H1 (cell line): ENCODE measurements around the gene RPL32. TPM values are rescaled to one million over a fixed set of nuclear protein-coding genes. Genes with fewer than 3 reads are reported as not detected.

Experiments
- ASH2L ChIP-seq: fragments of 200-600, 300-600 bp; sonication (generic); IDR thresholded peaks from one replicate; pipeline ENCODE4 v1.7.1; 2017; ENCODE audit warnings: low read length
- CTBP2 ChIP-seq: IDR thresholded peaks from 2 replicates; pipeline ENCODE4 v1.7.0; 2011; ENCODE audit warnings: borderline replicate concordance, mild to moderate bottlenecking, moderate library complexity, mixed read lengths, low read length; ENCODE audit not compliant: insufficient read depth, insufficient read length
- SIX5 ChIP-seq: IDR thresholded peaks from 2 replicates; pipeline ENCODE4 v1.6.1; 2011; ENCODE audit warnings: mild to moderate bottlenecking, low read depth, low read length
- TAF1 ChIP-seq: IDR thresholded peaks from 2 replicates; pipeline ENCODE4 v1.6.1; 2011; ENCODE audit warnings: mild to moderate bottlenecking, low read depth, low read length
- TCF12 ChIP-seq: IDR thresholded peaks from 2 replicates; pipeline ENCODE4 v1.6.1; 2011; ENCODE audit warnings: low read depth, mild to moderate bottlenecking, low read length
- polyA plus RNA-seq, 7 experiments: library from polyadenylated mRNA; depleted of rRNA in 3 of 7; stranded (reverse) in 5 of 7; unstranded in 2 of 7; fragments of >200 nt in 5 of 7; fragments of 200-250 nt in 2 of 7; gene quantifications; 1 replicate in 5 of 7; 2 replicates in 1 of 7; 4 replicates in 1 of 7; pipeline versions ENCODE4 v1.2.1 to v1.2.3, GENCODE V29; 2011 to 2013; ENCODE audit warnings: missing spikeins in 2 of 7, mixed read lengths in 2 of 7
- total RNA-seq: library from RNA; stranded (reverse); fragmentation: NEBNext Ultra II Directional; extraction: Animal tissue kit (Norgen Biotek cat#: 25700); gene quantifications from 2 replicates; pipeline ENCODE4 v1.2.1, GENCODE V29; 2021
- TF ChIP-seq, protein P1 (sequence below): fragments of 300-600 bp; sonication (generic); IDR thresholded peaks from 2 replicates; pipeline ENCODE4 v1.7.1; 2012; ENCODE audit warnings: low read length, moderate library complexity, mild to moderate bottlenecking, inconsistent platforms; ENCODE audit not compliant: insufficient replicate concordance
- TF ChIP-seq, protein P2 (sequence below), 3 experiments: IDR thresholded peaks; 1 replicate in 2 of 3; 2 replicates in 1 of 3; pipeline versions ENCODE4 v1.5.1 to v1.6.1; 2011; ENCODE audit warnings: low read length in 3 of 3, mild to moderate bottlenecking in 3 of 3, inconsistent platforms in 2 of 3, low read depth in 1 of 3, moderate library complexity in 1 of 3; ENCODE audit not compliant: insufficient read depth in 1 of 3; ENCODE audit errors: control extremely low read depth in 1 of 3

Gene RPL32
- total and polyA plus RNA-seq, 2 of the 8 experiments (the other 6 are each of a cell fraction or from before 2014, with no cell fraction given), result 1,443 to 2,043 TPM

DNA sequence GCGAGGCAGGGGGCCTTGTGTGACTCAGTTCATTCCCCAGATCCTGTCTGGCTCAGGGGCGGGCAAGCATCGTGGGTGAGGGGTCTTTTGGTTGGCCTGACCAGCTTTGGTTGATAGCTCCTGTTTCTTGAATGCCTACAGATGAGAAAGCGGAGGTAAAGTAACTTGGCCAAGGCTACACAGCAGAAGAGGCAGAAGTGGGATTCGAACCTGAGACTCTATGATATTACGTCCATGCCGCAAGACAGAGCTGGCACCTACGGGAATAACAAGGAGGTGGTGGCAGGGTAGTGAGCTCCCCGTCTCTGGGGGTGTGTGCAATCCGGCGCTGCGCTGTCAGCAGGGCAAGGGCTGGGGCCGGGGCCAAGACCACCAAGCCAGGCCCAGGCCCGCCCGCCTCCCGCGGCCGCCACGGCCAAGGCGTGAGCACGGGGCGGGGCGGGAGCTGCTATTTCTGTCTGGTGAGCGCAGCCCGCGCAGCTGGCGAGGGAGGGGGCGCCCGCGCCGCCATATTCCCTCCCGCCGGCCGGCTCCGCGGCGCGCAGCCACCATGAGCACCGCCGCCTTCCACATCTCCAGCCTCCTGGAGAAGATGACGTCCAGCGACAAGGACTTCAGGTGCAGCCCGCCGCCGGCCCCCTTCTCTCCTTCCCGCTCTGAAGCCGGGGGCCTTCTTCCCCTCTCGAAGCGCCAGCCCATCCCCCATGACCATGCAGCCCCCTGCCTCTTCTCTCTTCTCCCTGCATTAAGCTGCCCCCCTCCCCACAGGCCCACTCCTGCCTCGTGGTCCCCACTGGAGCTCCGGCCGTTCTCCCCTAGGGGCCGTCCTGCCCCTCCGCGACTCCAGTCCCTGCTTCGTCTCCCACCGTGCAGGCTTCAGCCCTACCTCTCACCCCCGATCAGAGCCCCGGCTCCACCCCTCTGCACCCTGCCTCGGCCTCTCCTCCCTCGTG, 44.9 kb downstream of the RPL32 start, which contains the start of gene CAND2 (continued):
- TF ChIP-seq, protein P1, sequence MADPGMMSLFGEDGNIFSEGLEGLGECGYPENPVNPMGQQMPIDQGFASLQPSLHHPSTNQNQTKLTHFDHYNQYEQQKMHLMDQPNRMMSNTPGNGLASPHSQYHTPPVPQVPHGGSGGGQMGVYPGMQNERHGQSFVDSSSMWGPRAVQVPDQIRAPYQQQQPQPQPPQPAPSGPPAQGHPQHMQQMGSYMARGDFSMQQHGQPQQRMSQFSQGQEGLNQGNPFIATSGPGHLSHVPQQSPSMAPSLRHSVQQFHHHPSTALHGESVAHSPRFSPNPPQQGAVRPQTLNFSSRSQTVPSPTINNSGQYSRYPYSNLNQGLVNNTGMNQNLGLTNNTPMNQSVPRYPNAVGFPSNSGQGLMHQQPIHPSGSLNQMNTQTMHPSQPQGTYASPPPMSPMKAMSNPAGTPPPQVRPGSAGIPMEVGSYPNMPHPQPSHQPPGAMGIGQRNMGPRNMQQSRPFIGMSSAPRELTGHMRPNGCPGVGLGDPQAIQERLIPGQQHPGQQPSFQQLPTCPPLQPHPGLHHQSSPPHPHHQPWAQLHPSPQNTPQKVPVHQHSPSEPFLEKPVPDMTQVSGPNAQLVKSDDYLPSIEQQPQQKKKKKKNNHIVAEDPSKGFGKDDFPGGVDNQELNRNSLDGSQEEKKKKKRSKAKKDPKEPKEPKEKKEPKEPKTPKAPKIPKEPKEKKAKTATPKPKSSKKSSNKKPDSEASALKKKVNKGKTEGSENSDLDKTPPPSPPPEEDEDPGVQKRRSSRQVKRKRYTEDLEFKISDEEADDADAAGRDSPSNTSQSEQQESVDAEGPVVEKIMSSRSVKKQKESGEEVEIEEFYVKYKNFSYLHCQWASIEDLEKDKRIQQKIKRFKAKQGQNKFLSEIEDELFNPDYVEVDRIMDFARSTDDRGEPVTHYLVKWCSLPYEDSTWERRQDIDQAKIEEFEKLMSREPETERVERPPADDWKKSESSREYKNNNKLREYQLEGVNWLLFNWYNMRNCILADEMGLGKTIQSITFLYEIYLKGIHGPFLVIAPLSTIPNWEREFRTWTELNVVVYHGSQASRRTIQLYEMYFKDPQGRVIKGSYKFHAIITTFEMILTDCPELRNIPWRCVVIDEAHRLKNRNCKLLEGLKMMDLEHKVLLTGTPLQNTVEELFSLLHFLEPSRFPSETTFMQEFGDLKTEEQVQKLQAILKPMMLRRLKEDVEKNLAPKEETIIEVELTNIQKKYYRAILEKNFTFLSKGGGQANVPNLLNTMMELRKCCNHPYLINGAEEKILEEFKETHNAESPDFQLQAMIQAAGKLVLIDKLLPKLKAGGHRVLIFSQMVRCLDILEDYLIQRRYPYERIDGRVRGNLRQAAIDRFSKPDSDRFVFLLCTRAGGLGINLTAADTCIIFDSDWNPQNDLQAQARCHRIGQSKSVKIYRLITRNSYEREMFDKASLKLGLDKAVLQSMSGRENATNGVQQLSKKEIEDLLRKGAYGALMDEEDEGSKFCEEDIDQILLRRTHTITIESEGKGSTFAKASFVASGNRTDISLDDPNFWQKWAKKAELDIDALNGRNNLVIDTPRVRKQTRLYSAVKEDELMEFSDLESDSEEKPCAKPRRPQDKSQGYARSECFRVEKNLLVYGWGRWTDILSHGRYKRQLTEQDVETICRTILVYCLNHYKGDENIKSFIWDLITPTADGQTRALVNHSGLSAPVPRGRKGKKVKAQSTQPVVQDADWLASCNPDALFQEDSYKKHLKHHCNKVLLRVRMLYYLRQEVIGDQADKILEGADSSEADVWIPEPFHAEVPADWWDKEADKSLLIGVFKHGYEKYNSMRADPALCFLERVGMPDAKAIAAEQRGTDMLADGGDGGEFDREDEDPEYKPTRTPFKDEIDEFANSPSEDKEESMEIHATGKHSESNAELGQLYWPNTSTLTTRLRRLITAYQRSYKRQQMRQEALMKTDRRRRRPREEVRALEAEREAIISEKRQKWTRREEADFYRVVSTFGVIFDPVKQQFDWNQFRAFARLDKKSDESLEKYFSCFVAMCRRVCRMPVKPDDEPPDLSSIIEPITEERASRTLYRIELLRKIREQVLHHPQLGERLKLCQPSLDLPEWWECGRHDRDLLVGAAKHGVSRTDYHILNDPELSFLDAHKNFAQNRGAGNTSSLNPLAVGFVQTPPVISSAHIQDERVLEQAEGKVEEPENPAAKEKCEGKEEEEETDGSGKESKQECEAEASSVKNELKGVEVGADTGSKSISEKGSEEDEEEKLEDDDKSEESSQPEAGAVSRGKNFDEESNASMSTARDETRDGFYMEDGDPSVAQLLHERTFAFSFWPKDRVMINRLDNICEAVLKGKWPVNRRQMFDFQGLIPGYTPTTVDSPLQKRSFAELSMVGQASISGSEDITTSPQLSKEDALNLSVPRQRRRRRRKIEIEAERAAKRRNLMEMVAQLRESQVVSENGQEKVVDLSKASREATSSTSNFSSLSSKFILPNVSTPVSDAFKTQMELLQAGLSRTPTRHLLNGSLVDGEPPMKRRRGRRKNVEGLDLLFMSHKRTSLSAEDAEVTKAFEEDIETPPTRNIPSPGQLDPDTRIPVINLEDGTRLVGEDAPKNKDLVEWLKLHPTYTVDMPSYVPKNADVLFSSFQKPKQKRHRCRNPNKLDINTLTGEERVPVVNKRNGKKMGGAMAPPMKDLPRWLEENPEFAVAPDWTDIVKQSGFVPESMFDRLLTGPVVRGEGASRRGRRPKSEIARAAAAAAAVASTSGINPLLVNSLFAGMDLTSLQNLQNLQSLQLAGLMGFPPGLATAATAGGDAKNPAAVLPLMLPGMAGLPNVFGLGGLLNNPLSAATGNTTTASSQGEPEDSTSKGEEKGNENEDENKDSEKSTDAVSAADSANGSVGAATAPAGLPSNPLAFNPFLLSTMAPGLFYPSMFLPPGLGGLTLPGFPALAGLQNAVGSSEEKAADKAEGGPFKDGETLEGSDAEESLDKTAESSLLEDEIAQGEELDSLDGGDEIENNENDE, result no peak
- peak; percentile 84 for TF ChIP-seq ASH2L
- TF ChIP-seq SIX5, result no peak
- TF ChIP-seq TAF1, result peak; percentile 47
- TF ChIP-seq, protein P2, sequence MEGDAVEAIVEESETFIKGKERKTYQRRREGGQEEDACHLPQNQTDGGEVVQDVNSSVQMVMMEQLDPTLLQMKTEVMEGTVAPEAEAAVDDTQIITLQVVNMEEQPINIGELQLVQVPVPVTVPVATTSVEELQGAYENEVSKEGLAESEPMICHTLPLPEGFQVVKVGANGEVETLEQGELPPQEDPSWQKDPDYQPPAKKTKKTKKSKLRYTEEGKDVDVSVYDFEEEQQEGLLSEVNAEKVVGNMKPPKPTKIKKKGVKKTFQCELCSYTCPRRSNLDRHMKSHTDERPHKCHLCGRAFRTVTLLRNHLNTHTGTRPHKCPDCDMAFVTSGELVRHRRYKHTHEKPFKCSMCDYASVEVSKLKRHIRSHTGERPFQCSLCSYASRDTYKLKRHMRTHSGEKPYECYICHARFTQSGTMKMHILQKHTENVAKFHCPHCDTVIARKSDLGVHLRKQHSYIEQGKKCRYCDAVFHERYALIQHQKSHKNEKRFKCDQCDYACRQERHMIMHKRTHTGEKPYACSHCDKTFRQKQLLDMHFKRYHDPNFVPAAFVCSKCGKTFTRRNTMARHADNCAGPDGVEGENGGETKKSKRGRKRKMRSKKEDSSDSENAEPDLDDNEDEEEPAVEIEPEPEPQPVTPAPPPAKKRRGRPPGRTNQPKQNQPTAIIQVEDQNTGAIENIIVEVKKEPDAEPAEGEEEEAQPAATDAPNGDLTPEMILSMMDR (IDR thresholded peaks at IDR 0.05; ENCODE audit: control extremely low read depth in 1 of 3, insufficient read depth in 1 of 3, low read depth in 1 of 3, low read length in 3 of 3), result no peak
- TF ChIP-seq TCF12, result no peak
- peak; percentile 43 for TF ChIP-seq CTBP2
